Activated naive CD4-positive, alpha-beta T cell treated with Interleukin-2 at 50 U/mL for 16 hours (primary cell): ENCODE results near the gene NLRP8.
"Not testable (repeated sequence)": the region's sequence is repeated elsewhere in the genome, so short reads cannot be mapped to it uniquely, and the experiment has no call there.

Experiments
- DNase-seq: peaks from one replicate; pipeline ENCODE4 v3.0.0-alpha.2; 2020

Gene NLRP8

DNA sequence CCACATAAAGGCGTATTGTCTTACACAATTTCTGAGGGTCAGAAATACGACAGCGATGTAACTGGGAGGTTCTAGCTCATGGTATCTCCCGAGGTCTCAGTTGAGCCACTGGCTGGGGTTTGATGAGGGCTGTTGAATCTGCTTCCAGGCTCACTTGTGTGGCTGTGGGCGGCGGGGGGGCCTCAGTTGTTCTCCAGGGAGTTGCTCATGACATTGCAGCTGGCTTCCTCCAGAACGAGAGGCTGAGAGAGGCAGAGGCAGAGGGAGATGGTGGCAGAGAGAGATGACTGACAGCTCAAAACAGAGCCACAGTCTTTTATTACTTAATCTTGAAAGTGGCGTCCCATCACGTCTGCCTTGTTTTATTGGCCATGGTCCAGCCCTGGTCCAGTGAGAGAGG is 32.8 kb downstream of the NLRP8 start:
- DNase-seq: no peak

DNA sequence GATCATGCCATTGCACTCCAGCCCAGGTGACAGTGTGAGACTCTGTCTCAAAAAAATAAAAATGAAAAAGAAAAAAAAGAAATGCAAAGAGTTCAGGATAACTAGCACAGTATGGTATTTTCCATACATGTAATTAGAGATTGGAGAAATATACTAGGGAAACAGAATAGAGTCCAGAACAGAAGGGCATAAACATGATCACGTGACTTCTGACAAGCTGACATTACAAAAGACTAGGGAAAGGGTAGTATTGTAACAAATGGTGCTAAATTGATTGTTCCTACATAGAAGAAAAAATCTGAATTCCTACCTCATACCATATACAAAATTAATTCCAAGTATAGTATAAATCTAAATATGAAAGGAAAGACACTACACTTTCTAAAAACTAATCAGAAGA is 37.6 kb downstream of the NLRP8 start:
- DNase-seq: no peak

DNA sequence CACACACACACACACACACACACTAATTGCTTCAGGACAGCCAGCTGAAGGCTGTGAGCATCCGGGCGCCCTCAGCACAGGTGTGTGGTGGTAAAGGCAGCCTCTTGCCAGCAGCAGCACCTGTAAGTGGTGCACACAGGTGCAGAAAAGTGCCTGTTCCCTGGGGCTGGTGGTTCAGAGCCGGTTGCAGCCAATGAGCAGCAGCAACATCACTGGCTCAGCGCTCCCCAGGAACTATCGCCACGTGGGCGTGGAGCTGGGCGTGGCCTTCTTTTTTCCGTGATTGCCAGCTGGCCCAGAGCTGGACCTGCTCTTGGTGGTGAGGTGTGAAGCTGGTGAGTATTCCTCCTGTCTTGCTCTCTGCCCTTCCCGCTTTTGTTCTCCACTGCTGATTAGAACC is 38.9 kb downstream of the NLRP8 start, which contains the start of gene NLRP5:
NLRP5 (plus strand) TSS at position 289 of the 400 bp plus-strand sequence.
- DNase-seq: no peak

DNA sequence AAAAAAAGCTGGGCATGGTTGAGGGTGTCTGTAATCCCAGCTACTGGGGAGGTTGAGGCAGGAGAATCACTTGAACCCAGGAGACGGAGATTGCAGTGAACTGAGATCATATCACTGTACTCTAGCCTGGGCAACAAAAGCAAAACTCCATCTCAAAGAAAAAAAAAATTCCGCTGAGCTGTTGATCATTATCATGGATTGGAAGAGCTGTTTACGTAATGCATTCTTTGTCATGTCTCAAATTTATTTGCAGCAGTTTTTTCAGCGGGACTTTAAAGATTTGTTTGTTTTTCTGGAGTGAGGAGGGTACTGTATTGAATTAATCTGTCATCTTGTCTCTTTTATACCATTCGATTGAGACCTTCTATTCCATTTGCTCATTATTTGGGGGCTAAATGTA is 43.2 kb downstream of the NLRP8 start:
- DNase-seq: no peak

DNA sequence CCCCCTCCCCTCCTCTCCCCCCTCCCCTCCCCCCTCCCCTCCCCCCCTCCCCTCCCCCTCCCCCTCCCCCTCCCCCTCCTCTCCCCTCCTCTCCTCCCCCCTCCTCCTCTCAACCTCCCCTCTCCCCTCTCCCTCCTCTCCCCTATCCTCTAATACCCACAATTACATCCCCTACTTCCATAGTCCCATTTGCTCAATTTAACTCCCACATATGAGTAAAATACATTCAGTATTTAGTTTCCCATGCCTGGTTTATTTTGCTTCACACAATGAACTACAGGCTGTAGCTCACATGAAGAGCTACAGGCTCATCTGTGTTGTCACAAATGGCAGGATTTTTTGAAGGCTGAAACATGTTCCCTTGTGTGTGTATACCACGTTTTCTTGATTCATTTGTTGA is 45.9 kb downstream of the NLRP8 start:
- DNase-seq: no peak

DNA sequence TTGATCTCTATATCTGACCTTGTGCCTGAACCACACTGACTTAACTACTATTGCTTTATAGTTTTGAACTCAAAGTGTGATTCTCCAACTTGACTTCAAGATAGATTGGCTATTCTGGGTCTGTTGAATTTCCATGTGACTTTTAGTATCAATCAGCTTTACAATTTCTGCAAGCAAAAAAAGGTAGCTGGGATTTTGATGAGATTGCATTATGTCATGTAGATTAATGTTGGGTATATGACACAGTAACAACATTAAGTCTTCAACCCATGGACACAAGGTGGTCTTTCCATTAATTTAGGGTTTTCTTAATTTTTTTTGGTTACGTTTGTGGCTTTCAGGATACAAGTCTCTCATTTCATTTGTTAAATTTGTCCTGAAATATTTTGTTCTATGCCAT is 67.1 kb downstream of the NLRP8 start:
- DNase-seq: no peak

DNA sequence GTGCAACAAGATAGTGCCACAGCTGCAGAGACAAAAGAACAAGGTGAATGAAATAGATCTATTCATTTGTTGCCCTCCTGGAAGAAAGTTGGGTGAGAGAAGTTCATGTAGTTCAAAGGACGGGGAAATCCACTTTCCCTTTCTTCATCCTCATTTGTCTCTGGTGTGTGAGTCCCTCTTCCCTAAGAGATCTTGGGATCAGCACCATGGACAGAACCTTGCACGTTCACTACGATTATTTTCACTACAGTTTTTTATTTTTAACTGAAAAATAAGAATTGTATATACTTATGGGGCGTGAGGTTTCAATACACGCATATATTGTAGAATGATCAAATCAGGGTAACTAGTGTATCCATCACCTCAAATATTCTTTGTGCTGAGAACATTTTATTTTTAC is 68.1 kb downstream of the NLRP8 start:
- DNase-seq: no peak

DNA sequence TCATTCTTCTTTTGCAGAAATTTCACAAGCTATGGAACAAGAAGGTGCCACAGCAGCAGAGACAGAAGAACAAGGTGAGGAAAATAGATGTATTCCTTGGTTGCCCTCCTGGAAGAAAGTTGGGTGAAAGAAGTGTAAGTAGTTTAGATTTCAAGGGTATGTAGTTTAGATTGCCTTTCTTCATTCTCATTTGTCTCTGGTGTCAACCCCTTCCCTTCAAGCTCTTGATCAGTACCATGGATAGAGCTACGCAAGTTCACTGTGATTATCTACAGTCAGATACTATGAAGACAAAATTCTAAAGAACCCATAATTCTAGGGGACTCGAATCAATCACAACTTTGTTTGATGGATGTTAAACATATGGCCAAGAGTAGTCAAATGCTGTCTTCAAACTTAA is 71.7 kb downstream of the NLRP8 start:
- not testable (repeated sequence) for DNase-seq

DNA sequence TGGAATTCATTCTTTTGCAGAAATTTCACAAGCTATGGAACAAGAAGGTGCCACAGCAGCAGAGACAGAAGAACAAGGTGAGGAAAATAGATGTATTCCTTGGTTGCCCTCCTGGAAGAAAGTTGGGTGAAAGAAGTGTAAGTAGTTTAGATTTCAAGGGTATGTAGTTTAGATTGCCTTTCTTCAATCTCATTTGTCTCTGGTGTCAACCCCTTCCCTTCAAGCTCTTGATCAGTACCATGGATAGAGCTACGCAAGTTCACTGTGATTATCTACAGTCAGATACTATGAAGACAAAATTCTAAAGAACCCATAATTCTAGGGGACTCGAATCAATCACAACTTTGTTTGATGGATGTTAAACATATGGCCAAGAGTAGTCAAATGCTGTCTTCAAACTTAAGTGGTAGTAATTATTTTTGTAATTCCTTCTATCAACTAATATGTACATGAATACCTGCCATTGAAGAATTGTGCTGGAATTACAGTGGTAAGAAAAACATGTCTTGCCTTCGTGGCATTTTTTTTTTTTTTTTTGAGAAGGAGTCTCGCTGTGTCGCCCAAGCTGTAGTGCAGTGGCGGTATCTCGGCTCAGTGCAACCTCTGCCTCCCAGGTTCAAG is 72.8 kb downstream of the NLRP8 start:
- DNase-seq: not testable (repeated sequence)

DNA sequence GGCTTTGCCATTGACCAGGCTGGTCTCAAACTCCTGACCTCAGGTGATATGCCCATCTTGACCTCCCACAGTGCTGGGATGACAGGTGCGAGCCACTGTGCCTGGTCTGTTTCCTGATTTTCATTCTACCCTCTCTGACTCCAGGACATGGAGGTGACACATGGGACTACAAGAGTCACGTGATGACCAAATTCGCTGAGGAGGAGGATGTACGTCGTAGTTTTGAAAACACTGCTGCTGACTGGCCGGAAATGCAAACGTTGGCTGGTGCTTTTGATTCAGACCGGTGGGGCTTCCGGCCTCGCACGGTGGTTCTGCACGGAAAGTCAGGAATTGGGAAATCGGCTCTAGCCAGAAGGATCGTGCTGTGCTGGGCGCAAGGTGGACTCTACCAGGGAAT is 79.1 kb downstream of the NLRP8 start:
- no peak for DNase-seq
